Activated effector memory CD4-positive, alpha-beta T cell treated with Interleukin-2 at 50 U/mL for 16 hours (primary cell): ENCODE results near the gene COG7.
"Not testable (repeated sequence)": the region's sequence is repeated elsewhere in the genome, so short reads cannot be mapped to it uniquely, and the experiment has no call there.

ENCODE experiments used
- DNase-seq: peaks from one replicate; pipeline ENCODE4 v3.0.0-alpha.2; 2020

The COG7 gene

DNA sequence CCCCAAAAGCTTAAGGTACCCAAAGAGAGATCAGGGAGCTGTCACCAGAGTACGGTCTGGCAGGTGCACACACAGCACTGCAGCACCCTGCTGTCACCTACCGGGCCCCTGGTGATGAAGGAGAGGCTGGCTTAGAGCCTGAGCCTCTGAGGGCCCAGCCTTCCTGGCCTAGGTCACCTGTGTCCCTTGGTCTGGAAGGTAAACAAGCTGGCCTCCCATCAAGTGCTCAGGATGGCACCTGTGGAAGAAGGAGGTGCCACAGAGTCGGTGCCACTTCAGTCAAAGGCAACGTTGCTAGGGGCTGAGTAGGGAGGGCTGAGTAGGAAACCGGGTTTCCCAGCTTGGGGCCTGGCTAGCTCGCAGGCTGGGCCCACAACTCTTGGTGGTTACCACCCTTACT lies 70.7 kb downstream of the COG7 start:
- DNase-seq: no peak

DNA sequence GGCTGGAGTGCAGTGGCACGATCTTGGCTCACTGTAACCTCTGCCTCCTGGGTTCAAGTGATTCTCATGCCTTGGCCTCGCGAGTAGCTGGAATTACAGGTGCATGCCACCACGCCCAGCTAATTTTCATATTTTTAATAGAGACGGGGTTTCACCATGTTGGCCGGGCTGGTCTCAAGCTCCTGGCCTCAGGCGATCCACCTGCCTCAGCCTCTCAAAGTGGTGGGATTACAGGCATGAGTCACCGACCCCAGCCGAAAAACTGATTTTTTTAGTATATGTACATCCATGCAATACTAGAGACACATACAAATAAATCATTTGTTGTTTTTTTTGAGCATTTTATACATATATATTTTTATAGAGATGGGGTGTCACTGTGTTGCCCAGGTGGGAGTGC lies 71.3 kb downstream of the COG7 start:
- DNase-seq: not testable (repeated sequence)

DNA sequence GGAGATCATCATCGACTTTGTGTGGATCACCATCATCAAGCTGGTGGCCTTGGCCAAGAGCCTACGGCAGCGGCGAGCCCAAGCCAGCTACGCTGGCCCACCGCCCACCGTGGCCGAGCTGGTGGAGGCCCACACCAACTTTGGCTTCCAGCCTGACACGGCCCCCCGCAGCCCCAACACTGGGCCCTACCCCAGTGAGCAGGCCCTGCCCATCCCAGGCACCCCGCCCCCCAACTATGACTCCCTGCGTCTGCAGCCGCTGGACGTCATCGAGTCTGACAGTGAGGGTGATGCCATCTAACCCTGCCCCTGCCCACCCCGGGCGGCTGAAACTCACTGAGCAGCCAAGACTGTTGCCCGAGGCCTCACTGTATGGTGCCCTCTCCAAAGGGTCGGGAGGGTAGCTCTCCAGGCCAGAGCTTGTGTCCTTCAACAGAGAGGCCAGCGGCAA lies 72.5 kb downstream of the COG7 start:
- DNase-seq: no peak

DNA sequence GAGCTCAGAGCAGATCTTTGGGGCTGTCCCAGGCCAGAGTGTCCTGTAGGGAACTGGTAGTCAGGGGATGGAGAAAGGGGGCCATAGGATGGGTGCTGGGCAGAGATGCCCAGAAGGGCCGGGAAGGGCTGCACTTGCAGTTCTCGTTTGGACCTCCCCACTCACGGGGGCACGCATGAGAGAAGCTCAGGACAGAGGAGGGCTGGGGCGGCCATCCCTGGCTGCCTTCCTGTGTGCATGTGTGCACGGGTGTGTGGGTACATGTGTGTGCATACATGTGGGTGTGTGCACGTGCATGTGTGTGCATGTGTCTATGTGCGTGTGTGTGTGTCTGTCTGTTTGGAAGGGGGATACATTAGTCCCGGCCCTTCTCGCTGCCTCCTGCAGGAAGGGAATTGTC lies 73.3 kb downstream of the COG7 start:
- DNase-seq: no peak

DNA sequence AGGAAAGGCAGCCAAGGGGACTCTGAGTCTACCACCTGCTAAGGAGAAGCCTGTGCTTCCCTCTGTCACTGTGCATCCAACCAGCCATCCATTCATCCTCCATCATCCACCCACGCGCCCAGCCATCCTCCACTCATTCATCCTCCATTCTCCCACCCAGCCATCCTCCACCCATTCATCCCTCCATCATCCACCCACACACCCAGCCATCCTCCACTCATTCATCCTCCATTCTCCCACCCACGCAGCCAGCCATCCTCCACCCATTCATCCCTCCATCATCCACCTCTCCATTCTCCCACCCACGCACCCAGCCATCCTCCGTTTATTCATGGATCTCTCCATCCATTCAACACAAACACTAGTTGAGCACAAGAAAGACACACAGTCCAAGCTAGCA lies 74.1 kb downstream of the COG7 start:
- no peak for DNase-seq

DNA sequence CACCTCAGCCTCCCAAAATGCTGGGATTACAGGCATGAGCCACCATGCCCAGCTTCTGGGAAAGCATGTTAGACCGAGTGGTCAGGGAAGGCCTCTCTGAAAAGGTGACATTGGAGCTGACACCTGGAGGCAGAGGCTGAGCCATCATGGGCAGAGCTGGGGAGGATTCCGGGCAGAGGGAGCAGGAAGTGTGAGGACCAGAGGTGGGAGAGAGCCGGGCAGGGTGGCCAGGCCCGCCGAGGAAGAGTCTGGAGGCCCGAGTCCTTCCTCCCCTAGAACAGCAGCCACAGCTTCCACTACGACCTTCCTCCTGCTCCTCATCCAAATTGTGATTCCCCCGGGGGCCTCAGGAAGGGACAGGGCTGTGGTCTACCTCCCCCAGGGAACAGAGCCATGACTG lies 74.7 kb downstream of the COG7 start:
- no peak for DNase-seq

DNA sequence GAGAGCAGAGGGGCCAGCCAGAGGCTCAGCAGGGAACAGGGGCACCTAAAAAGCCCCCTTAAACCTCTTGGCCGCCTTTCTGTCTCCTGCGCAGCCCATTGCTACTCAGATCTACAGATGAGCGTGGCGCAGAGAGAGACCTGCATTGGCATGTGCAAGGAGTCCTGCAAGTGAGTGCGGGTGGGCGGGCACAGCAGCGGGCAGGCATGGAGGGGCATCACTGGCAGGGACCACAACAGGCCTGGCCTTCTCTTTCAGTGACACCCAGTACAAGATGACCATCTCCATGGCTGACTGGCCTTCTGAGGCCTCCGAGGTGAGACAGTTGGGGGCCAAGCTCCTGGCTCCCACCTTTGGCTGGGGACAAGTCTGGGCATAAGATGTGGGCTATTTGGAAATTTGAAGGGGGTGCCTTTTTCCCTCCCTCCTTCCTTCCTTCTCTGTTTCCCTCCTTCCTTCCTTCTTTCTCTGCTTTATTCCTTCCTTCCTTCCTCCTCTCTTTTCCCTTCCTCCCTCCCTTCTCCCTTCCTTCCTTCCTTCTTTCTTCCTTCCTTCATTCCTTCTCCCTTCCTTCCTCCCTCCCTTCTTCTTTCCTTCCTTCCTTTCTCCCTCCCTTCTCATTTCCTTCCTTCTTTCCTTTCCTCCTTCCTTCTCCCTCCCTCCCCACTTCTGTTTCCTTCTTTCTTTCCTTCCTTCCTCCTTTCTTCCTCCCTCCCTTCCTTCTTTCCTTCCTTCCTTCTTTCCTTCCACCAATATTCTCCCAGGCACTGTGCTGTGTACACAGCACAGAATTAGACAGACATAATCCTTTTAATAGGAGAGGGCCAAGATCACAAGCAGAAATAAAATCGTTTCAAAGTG lies 75.7 kb downstream of the COG7 start:
- DNase-seq: no peak

DNA sequence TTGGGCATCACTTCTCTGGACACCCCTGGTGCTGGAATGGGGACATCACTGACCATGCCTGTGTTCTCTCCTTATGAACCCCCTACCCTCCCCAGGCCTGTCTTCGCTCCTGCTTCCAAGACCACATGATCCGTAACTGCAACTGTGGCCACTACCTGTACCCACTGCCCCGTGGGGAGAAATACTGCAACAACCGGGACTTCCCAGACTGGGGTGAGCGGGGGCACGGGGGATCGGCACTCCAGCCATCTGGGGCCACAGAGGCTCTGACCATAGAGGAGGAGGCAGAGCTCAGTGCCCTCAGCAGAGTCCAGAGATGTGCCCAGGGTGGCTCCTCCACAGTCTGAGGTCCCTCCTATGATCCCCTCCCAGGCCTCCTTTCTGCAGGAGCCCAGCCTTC lies 77.3 kb downstream of the COG7 start:
- DNase-seq: no peak

DNA sequence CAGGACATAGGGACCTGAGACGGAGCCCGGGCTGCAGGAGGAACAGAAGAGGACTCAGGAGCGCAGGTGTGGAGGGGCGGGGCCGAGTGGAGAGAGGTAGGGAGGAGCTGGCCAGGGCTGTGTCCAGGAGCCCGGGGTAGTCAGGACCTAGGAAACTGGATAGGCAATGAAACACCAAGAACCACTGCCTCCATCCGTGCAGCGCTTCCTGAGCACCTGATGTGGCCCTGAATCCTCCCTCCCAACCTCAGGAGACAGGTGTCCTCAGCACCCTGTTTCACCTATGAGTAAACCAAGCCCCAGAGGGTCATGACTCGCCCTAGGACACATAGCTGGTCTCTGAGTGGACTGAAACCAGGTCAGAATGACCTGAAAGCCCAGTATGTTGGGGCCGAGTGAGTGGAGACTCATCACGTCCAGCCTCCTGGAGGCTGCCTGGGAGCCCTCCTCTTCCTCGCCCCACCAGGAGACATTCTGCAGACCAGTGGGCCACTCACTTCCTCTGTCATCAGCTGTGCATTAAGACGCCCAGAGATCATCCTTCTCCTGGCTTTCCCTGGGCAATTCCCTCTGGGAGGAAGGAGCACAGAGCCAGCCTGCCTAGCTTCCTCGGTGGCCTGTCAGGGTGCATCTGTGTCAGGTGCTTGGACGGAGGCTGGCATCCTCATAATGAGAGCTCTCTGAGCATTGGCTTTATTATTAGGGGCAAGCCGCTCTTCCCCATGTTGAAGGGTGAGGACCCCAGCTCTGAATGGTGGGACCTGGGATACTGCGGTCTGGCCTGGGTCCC lies 78.1 kb downstream of the COG7 start:
- DNase-seq: no peak

DNA sequence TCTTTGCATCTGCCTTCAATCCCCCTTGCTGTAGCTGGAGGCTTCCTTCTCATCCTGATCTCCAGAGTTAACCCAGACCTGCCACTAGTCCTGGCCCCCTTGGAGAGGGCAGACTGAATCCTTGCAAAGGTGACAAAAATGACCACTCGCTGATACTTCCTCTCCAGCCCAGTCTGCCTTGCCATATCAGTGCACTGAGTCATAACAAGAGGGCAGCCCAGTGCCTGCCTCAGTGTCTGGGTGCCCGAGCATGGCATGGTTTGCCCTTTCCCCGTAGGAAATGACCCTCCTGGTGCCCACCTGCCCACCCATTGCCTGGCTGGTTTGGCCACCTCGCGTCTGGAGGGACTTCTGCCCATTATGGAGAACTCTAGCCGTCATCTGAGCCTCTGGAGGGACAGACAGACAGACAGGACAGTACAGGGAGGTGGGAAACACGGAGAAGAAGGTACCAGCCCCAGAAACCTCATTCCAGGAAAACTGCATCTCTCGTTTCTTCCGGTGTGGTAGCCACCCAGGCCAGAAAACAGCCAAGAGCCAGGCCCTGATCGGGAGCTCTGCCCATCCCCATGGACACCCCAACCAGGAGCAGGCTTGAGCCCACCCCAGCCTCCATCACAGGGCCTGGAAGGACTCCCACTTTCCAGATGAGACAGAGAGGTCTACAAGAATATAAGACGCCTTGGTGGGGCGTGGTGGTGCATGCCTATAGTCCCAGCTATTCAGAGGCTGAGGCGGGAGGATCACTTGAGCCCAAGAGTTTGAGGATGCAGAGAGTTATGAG lies 79.4 kb downstream of the COG7 start:
- no peak for DNase-seq

DNA sequence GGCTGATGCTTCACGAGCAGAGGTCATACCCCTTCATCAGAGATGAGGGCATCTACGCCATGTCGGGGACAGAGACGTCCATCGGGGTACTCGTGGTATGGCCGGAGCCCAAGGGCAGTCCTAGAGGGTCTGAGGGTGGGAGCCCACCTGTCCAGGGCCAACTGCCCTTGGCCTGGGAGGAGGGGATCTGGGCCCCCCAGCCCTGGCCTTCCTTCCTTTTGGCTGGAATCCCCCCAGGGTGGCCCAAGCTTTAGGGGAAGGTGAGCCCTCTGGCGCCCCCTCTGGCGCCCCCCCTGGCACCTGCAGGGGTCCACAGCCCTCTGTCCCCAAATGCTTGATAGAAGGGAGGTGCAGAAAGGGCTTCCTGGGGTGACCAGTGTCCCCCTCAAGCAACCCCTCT lies 81.6 kb downstream of the COG7 start:
- no peak for DNase-seq

DNA sequence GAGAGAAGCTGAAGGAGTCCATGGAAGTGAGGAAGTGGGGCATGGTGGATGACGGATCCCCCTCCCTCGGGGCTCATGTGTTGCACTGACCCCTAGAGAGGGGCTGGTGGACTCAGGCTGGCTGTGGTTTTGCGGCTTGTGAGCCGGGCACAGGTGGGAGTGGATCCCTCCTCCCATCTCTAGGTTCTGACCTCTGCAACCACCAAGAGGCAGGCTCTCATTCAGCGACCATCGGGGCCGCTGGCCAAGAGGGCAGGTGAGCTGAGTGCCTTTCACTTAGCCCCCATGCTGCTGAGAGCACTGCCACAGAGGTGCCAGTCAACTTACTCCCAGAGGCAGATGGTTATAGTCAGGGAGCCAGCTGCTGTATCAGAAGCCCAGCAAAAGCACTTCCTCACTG lies 83.6 kb downstream of the COG7 start:
- no peak for DNase-seq

DNA sequence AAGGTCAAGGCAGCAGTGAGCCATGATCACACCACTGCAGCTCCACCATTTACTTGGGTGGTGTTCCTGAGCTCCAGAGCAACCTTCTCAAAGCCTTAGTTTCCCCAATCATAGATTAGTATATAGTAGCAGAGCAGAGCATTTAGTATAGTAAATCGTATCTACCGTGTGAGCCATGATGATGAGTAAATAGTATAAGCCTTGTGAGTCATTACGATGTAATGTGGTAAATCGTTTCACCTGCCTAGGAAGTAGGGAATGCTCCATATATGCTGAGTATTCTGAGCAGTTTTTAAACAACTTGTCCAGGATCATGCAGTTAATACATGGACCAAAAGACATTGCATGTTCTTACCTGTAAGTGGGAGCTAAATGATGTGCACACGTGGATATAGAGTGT lies 84.5 kb downstream of the COG7 start:
- DNase-seq: no peak

DNA sequence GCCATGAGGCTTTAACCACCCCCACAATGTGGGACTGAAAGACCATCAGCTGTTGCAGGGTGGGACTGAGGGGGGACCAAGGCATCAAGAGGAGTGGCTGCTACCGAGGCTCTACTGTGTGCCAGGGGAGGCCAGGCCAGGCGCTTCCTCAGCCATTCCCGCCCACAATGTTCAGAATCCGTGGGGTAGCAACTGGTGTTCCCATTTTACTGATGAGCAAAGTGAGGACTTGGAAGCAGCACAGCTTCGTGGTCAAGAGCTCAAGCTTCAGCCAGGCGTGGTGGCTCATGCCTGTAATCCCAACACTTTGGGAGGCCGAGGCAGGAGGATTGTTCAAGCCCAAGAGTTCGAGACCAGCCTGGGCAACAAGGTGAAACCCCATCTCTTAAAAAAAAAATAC lies 85.0 kb downstream of the COG7 start:
- no peak for DNase-seq

DNA sequence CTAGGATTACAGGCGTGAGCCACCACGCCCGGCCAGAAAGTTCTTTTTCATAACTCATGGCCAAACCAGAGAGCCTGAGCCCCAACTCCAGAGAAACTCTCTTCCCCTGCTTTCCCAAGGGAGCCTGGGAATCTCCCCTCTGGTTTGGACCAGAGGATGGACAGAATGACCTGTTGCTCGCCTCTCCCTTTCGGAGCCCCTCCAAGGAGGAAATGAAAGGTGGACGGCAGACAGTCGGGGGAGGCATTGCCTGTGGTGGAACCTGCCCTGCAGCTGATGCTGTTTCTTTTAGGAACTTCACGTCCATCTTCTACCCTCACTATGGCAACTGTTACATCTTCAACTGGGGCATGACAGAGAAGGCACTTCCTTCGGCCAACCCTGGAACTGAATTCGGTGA lies 85.4 kb downstream of the COG7 start:
- DNase-seq: no peak

DNA sequence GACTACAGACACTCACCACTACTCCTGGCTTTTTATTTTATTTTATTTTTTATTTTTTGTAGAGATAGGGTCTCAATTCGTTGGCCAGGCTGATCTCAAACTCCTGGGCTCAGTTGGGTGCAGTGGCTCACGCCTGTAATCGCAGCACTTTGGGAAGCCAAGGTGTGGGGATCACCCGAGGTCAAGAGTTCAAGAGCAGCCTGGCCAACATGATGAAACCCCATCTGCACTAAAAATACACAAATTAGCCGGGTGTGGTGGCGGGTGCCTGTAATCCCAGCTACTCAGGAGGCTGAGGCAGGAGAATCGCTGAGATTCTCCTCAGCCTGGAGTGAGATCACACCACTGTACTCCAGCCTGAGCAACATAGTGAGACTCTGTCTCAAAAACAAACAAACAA lies 86.6 kb downstream of the COG7 start:
- not testable (repeated sequence) for DNase-seq

DNA sequence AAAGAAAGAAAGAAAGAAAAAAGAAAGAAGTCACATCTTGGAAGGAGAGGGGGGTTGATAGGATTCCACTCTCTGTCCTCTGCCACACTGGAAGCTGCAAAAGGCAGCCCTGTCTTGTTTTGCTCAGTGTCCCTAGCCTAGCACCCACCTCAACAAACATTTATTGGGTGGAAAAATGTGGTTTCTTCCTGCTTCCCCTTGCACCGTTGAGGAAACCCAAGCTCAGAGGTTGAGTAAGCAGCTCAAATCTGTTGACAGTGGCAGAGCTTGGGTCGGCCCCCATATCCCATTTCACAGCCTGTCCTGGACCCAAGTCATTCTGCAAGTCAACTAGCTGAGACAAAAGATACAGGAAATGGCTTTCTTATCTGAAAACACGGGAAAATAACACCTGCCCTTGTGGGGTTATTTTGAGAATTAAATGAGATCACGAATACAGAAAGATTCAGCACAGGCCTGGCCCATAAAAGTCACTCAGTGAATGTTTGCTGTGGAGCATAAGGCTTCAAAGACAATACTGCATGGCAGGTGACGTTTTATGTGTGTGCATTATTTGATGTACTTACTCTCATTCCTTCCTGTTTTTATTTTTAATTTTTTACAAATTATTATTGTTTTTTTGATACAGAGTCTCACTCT lies 87.3 kb downstream of the COG7 start:
- no peak for DNase-seq

DNA sequence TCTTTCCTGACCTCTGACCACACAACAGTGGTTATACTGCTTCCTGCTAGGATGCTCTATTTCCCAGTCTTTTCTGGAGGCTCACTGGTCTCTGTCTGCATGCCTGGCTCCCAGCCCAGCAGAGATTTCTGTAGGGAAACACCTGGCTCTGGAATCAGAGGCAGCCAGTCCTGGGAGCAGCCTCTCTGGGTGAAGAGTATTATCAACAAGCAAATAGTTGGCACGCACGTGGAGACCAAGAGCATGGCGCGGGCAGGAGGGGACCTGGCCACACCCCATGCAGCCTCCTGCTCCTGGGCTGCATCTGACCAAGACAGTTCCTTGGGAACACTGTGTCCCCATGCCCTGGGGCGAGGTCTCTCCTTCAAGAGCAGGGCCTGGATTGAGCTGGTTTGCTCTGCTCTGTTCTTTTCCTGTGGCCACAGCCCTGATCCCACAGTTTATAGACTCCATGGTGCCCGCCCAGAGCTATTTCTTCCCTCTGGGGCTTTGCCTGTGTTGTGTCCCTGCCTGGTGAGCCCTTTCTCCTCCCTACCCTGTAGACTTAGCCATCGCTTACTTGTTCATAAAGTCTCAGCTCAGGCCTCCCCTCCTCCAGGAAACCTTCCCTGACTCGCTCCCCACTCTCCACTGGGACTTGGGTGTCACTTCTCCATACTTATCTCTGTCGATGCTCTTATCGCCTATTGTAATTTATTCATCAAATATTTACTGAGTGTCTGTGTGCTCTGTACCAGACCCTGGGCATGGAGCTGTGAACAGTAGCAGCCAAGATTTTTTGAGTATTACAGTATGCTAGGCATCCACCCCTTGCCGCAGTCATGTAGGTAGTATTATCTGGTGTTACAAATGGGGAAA lies 90.3 kb downstream of the COG7 start:
- DNase-seq: no peak

DNA sequence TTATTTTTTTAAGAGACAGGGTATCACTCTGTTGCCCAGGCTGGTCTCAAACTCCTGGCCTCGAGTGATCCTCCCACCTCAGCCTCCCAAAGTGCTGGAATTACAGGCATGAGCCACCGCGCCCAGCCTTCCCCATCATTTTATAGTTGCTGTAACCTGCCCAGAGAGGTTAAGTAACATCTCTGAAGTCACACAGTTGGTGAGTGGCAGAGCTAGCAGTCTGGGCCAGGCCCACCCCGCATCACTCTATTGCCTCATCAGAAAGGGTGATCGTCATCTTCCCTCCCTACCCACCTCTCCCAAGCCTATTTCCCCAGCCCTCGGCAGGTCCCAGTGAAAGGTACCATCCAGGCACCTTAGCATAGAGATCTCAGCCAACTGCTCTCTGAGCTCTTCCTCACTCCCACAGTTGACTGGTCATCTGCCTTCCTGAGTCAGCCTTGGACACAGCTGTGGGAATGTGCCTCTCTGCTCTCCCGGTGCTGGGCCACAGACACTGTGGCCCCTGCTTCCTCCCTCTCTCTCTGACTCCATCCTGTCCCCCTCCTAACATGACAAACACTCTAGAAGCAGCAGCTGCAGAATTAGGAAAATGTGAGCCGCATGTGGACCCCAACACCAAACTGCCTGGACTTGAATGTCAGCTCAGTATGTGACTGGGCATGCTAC lies 93.8 kb downstream of the COG7 start:
- DNase-seq: no peak

DNA sequence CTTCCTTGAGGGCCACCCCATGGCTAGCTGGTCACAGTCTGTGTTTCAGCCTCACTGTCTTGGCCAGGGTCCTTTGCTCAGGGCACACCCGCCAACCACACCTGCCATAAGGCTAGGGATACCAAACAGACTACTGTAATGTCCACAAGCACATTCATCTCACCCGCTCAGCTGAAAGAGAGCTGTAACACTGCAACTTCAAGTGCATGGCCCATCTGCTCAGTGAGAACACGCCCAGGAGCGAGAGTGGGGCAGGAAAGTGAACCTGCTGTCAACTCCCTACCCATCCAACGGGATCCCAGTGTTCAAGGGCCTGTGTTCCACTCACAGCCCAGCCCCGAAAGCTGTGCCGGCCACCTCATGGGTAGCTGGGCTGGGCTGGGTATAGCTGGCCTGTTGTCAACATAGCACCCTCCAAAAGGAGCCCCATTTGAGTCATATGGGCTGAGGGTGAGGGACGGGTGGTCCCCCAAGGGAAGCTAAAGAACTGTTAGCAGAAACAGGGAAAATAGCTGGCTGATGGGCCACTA lies 95.2 kb downstream of the COG7 start:
- DNase-seq: no peak

DNA sequence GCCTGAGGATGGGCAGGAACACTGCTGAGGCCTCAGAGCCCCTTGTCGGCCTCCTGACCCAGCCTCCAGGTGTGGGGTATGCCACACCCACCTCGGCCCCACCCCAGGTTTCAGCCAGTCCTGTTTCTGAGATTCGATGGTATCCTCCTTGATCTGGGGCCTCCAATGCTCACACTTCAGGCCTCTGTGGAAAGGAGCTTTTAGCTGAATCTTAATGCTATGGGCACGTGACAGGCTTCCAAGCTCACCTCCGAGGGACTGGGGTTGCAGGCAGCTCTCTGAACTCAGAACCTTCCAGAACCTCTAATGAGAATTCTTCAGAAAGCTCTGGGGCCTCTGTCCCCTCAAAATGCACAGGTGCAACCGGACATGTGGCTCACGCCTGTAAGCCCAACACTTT lies 96.0 kb downstream of the COG7 start:
- no peak for DNase-seq
